Fibroblast of pulmonary artery (primary cell): ENCODE measurements around the gene AGR3.
A peak's percentile ranks its signal among the peaks of the same experiment; 100 is the strongest.

Source experiments
- DNase-seq: peaks from one replicate; pipeline ENCODE4 v3.0.0-alpha.2; 2010; ENCODE audit warnings: low read depth
- H3K4me3 ChIP-seq: replicated peaks from 2 replicates; pipeline ENCODE4 v1.5.1; 2011; ENCODE audit warnings: low read depth, mild to moderate bottlenecking, control low read depth, low read length, moderate library complexity
- TF ChIP-seq, protein P1 (sequence below): IDR thresholded peaks from 2 replicates; pipeline ENCODE4 v1.5.1; 2011; ENCODE audit warnings: mild to moderate bottlenecking, control low read depth, low read length, inconsistent platforms; ENCODE audit errors: missing control alignments

The AGR3 gene

DNA sequence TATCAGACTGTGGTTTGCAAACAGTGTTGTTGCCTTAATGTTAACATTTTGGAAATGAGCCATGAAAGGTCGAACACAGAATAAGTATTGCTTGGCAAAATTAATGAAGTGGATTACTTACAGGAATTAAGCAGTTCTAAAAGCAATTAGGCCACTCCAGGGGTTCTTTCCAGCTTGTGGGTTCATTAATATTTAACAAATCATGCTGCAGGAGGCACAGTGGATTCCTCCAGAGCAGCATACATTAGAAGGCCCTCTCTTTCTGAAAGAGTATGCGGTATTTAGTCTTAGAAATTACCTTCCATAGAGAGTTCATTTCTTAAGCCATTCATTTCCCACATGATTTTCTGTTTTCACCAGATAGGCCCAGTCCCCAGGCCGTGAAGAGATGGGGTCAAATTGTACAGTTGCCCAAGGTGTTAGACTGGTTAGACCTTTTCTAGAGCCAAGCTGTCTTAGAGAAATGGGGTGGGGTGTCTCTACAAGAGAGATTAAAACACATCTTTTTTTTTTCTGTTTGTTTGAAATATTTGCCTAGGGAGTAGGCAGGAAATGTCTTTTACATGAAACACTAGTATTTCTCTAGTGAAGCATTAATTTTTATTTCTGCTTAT, 40.0 kb upstream of the AGR3 start:
- peak; percentile 33 for DNase-seq
- TF ChIP-seq, protein P1, sequence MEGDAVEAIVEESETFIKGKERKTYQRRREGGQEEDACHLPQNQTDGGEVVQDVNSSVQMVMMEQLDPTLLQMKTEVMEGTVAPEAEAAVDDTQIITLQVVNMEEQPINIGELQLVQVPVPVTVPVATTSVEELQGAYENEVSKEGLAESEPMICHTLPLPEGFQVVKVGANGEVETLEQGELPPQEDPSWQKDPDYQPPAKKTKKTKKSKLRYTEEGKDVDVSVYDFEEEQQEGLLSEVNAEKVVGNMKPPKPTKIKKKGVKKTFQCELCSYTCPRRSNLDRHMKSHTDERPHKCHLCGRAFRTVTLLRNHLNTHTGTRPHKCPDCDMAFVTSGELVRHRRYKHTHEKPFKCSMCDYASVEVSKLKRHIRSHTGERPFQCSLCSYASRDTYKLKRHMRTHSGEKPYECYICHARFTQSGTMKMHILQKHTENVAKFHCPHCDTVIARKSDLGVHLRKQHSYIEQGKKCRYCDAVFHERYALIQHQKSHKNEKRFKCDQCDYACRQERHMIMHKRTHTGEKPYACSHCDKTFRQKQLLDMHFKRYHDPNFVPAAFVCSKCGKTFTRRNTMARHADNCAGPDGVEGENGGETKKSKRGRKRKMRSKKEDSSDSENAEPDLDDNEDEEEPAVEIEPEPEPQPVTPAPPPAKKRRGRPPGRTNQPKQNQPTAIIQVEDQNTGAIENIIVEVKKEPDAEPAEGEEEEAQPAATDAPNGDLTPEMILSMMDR, result no peak

DNA sequence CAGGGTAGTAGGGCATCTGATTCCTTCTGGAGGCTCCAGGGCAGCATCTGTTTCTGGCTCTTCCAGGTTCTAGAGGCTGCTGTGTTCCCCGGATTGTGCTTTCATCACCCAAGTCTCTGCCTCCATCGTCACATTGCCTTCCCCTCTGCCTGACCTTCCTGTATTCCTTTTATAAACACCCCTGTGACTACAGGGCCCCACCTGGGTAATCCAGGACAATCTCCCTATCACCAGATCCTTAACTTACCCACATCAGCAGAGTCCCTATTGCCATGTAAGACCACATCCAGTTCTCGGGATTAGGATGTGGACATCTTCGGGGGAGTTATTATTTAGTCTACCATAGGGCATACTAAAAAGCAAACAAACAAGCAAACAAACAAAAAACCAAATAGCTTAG, 39.4 kb upstream of the AGR3 start:
- H3K4me3 ChIP-seq, result no peak overlapping the region
- DNase-seq, result no peak
- TF ChIP-seq, protein P1, result no peak

More for the DNA sequence above, 40.0 kb upstream of the AGR3 start:
- no peak overlapping the region for H3K4me3 ChIP-seq

DNA sequence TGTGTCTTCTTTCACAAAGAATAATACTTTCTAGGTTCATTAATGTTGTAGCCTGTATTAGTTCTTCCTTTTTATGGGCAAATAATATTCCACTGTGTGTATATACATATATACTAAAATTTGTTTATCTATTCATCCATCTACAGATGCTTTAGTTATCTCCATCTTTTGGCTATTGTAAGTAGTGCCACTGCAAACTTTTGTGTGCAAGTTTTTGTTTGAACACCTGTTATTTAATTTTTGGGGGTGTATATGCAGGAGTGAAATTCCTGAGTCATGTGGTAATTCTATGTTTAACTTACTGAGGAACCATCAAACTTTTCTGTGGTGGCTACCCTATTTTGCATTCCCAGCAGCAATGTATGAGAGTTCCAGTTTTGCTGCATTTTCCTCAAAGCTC, 37.7 kb upstream of the AGR3 start:
- TF ChIP-seq, protein P1, result no peak
- no peak overlapping the region for H3K4me3 ChIP-seq

DNA sequence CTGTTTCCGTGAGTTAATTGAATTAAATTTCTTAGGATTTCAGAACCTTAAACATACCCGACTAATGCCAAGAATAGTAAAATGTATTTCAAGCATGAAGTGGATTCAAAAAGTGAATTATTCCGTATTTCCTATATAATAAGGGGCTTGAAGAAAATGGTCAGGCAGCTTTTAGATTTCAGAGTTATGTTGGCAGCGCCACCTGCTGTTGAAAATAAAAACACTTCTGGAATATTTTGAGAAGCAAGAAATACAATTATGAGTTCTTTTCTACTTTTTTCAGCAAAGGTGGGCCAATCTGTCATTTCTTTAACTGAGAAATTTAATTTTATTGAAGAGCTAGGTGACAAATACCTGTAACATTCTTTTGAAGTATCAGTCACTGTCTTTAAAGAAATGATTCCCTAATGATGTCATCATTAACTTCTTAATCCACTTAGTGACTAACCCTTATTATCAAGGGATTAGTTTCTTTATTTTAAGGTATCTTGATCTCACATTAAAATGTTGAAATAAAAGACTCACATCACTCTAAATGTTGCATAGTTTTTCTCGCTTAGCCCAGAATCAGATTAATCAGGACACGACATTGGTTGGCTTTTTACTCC, 36.6 kb upstream of the AGR3 start:
- DNase-seq, result peak; percentile 72
- no peak overlapping the region for H3K4me3 ChIP-seq
- TF ChIP-seq, protein P1, result peak; percentile 50

More for the DNA sequence above, 37.7 kb upstream of the AGR3 start:
- no peak for DNase-seq

DNA sequence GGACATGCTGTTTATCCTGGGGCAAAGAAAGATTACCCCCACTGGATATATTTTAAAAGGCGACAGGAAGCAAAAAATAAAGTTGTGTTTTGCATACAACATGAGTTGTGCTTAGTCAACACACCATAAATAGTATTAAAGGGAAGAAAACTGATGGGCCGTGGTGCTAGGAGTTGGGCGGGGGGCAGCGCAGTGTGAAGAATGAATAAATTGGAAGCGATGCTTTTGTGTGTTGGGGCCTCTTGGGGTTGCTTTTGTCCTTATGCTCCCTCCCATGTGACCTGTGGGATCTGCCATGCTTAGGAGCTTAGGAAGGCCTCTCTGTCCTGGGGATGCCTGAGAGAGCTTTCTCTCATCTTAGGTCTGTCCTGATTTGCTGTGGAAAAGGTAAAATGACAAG, 35.0 kb upstream of the AGR3 start:
- no peak for DNase-seq
- no peak overlapping the region for H3K4me3 ChIP-seq
- TF ChIP-seq, protein P1, result no peak

DNA sequence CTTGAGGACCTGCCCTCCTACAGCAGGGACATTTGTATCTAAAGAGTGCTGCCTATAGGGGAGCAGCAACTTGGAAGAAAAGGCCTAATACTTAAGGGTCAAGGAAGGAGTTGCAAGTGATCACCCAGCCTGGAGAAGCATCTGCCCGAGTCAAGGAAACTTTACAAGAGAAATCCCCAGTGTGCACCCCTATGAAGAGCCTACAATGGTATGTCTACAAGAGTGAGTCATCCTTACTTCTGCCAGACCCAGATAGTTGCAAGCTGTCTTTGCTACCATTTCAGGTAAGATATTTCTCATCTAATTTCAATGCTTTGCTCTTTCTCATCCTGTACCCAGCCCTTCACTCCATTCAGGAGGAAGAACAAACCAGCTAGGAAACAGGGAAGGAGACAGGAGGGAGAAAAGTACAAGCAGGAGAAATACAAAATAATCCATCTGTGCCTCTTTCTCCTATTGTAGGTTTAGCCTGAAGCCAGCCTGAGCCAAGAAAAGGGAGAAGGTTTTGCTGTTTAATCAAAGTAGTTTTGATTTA, 34.4 kb upstream of the AGR3 start:
- TF ChIP-seq, protein P1, result no peak
- peak; percentile 72 for DNase-seq
- no peak overlapping the region for H3K4me3 ChIP-seq
